H9 (cell line): ENCODE data around the gene GTF3C5. TPM values are rescaled to one million over a fixed set of nuclear protein-coding genes. Genes with fewer than 3 reads are reported as not detected.

Source experiments
- DNase-seq: peaks from one replicate; pipeline ENCODE4 v3.0.0-alpha.2; 2017
- H2AFZ ChIP-seq: one replicate; pipeline ENCODE4 v1.6.1; 2013; ENCODE audit warnings: mild to moderate bottlenecking, low read length, control low read depth, moderate library complexity
- H2AK5ac ChIP-seq: 2 replicates; pipeline ENCODE4 v1.6.1; 2013; ENCODE audit warnings: low read length, control low read depth, mixed read lengths; ENCODE audit not compliant: insufficient read length
- H2BK120ac ChIP-seq: one replicate; pipeline ENCODE4 v1.6.1; 2013; ENCODE audit warnings: low read depth, mild to moderate bottlenecking, low read length, control low read depth, inconsistent platforms; ENCODE audit not compliant: poor library complexity, severe bottlenecking
- H2BK12ac ChIP-seq: 2 replicates; pipeline ENCODE4 v1.6.1; 2013; ENCODE audit warnings: low read length, control low read depth, mixed read lengths, low read depth; ENCODE audit not compliant: insufficient read length
- H2BK15ac ChIP-seq: 2 replicates; pipeline ENCODE4 v1.6.1; 2013; ENCODE audit warnings: low read depth, low read length, control low read depth
- H2BK20ac ChIP-seq: one replicate; pipeline ENCODE4 v1.6.1; 2013; ENCODE audit warnings: low read depth, mild to moderate bottlenecking, low read length, control low read depth, inconsistent platforms; ENCODE audit not compliant: poor library complexity, severe bottlenecking
- H2BK5ac ChIP-seq: 2 replicates; pipeline ENCODE4 v1.6.1; 2013; ENCODE audit warnings: low read length, control low read depth, mixed read lengths; ENCODE audit not compliant: insufficient read length
- H3K14ac ChIP-seq: 2 replicates; pipeline ENCODE4 v1.6.1; 2013; ENCODE audit warnings: low read length, control low read depth; ENCODE audit not compliant: insufficient read depth
- H3K18ac ChIP-seq: 2 replicates; pipeline ENCODE4 v1.6.1; 2013; ENCODE audit warnings: low read depth, mild to moderate bottlenecking, mixed read lengths, low read length, control low read depth; ENCODE audit not compliant: insufficient read length
- H3K23ac ChIP-seq: 2 replicates; pipeline ENCODE4 v1.6.1; 2013; ENCODE audit warnings: low read length, control low read depth, mixed read lengths, low read depth; ENCODE audit not compliant: insufficient read length
- H3K23me2 ChIP-seq: 2 replicates; pipeline ENCODE4 v1.6.1; 2013; ENCODE audit warnings: low read depth, mild to moderate bottlenecking, mixed read lengths, low read length, control low read depth; ENCODE audit not compliant: insufficient read length, poor library complexity, severe bottlenecking
- H3K27ac ChIP-seq: 2 replicates; pipeline ENCODE4 v1.5.1; 2013; ENCODE audit warnings: low read length, control low read depth, mixed read lengths, low read depth; ENCODE audit not compliant: insufficient read length
- H3K27me3 ChIP-seq: 2 replicates; pipeline ENCODE4 v1.6.1; 2013; ENCODE audit warnings: low read length, control low read depth, inconsistent platforms; ENCODE audit not compliant: insufficient read depth
- H3K4ac ChIP-seq: 2 replicates; pipeline ENCODE4 v1.6.1; 2013; ENCODE audit warnings: low read depth, mild to moderate bottlenecking, control low read depth, inconsistent platforms, low read length, moderate library complexity
- H3K4me1 ChIP-seq: 2 replicates; pipeline ENCODE4 v1.6.1; 2013; ENCODE audit warnings: low read length, control low read depth, inconsistent platforms; ENCODE audit not compliant: insufficient read depth
- H3K4me2 ChIP-seq: 2 replicates; pipeline ENCODE4 v1.6.1; 2013; ENCODE audit warnings: low read length, control low read depth, mixed read lengths; ENCODE audit not compliant: insufficient read length, insufficient read depth
- H3K56ac ChIP-seq: 2 replicates; pipeline ENCODE4 v1.6.1; 2013; ENCODE audit warnings: low read depth, mild to moderate bottlenecking, mixed read lengths, low read length, control low read depth; ENCODE audit not compliant: insufficient read length
- H3K79me1 ChIP-seq: 2 replicates; pipeline ENCODE4 v1.6.1; 2013; ENCODE audit warnings: low read depth, mild to moderate bottlenecking, moderate library complexity, low read length, control low read depth, inconsistent platforms; ENCODE audit not compliant: insufficient read depth, poor library complexity, severe bottlenecking
- H3K79me2 ChIP-seq: 2 replicates; pipeline ENCODE4 v1.6.1; 2013; ENCODE audit warnings: low read length, control low read depth, inconsistent platforms; ENCODE audit not compliant: insufficient read depth
- H3K9ac ChIP-seq: 2 replicates; pipeline ENCODE4 v1.6.1; 2013; ENCODE audit warnings: low read length, control low read depth, mixed read lengths; ENCODE audit not compliant: insufficient read length; ENCODE audit errors: extremely low read depth
- H3K9me3 ChIP-seq: one replicate; pipeline ENCODE4 v1.6.1; 2013; ENCODE audit warnings: low read depth, low read length, inconsistent platforms; ENCODE audit not compliant: control insufficient read depth
- H3T11ph ChIP-seq: one replicate; pipeline ENCODE4 v1.6.1; 2013; ENCODE audit warnings: mild to moderate bottlenecking, low read length, control low read depth, inconsistent platforms
- H4K20me1 ChIP-seq: one replicate; pipeline ENCODE4 v1.6.1; 2013; ENCODE audit not compliant: control insufficient read depth, insufficient read length, insufficient read depth
- H4K5ac ChIP-seq: 2 replicates; pipeline ENCODE4 v1.6.1; 2013; ENCODE audit warnings: low read depth, mild to moderate bottlenecking, mixed read lengths, low read length, control low read depth; ENCODE audit not compliant: insufficient read length
- H4K8ac ChIP-seq: replicated peaks from 2 replicates; pipeline ENCODE4 v1.6.1; 2013; ENCODE audit warnings: low read length, control low read depth, mixed read lengths, low read depth; ENCODE audit not compliant: insufficient read length
- H4K91ac ChIP-seq: 2 replicates; pipeline ENCODE4 v1.6.1; 2013; ENCODE audit warnings: low read depth, mild to moderate bottlenecking, moderate library complexity, mixed read lengths, low read length, control low read depth; ENCODE audit not compliant: insufficient read length
- H3K27ac Mint-ChIP-seq, 3 experiments: 2 replicates in 2 of 3; 3 replicates in 1 of 3; pipeline ENCODE4 v1.8.0; 2020 to 2021; ENCODE audit warnings: mixed read lengths in 3 of 3, mild to moderate bottlenecking in 1 of 3, moderate library complexity in 1 of 3
- H3K27me3 Mint-ChIP-seq: 2 replicates; pipeline ENCODE4 v1.8.0; 2021; ENCODE audit warnings: low read depth, mild to moderate bottlenecking, moderate library complexity, mixed read lengths
- H3K36me3 Mint-ChIP-seq, 3 experiments: 2 replicates in 2 of 3; 3 replicates in 1 of 3; pipeline ENCODE4 v1.8.0; 2020 to 2021; ENCODE audit warnings: low read depth in 3 of 3, mixed read lengths in 3 of 3; ENCODE audit not compliant: insufficient read depth in 1 of 3
- H3K4me1 Mint-ChIP-seq, 2 experiments: 2 replicates each; pipeline ENCODE4 v1.8.0; 2020; ENCODE audit warnings: mixed read lengths in 2 of 2
- H3K4me3 Mint-ChIP-seq, 2 experiments: 2 replicates in 1 of 2; 3 replicates in 1 of 2; pipeline ENCODE4 v1.8.0; 2020 to 2021; ENCODE audit warnings: mild to moderate bottlenecking in 2 of 2, mixed read lengths in 2 of 2, moderate library complexity in 1 of 2
- H3K9me3 Mint-ChIP-seq, 2 experiments: 2 replicates in 1 of 2; 3 replicates in 1 of 2; pipeline ENCODE4 v1.8.0; 2020; ENCODE audit warnings: mild to moderate bottlenecking in 2 of 2, mixed read lengths in 2 of 2, moderate library complexity in 1 of 2
- CTCF ChIP-seq: fragments of 200-600 bp; sonication (generic); conservative IDR thresholded peaks from 3 replicates; pipeline ENCODE4 v1.8.0; 2021; ENCODE audit warnings: antibody characterized with exemption, mild to moderate bottlenecking
- WGBS: extraction: QIAGEN DNeasy Blood & Tissue Kit; methylation state at CpG from one replicate; pipeline ENCODE4 v1.1.7; 2013; ENCODE audit warnings: missing lambda C conversion rate, low lambda C conversion rate, mixed read lengths; ENCODE audit not compliant: insufficient read length; ENCODE audit errors: extremely low coverage; 5-methylcytosine and 5-hydroxymethylcytosine counted together
- total RNA-seq: library from RNA; stranded (reverse); gene quantifications from 2 replicates; pipeline ENCODE4 v1.2.1, GENCODE V29; 2021

The GTF3C5 gene
- total RNA-seq, 1 experiment from 2014 or later, result 88.9 TPM

DNA sequence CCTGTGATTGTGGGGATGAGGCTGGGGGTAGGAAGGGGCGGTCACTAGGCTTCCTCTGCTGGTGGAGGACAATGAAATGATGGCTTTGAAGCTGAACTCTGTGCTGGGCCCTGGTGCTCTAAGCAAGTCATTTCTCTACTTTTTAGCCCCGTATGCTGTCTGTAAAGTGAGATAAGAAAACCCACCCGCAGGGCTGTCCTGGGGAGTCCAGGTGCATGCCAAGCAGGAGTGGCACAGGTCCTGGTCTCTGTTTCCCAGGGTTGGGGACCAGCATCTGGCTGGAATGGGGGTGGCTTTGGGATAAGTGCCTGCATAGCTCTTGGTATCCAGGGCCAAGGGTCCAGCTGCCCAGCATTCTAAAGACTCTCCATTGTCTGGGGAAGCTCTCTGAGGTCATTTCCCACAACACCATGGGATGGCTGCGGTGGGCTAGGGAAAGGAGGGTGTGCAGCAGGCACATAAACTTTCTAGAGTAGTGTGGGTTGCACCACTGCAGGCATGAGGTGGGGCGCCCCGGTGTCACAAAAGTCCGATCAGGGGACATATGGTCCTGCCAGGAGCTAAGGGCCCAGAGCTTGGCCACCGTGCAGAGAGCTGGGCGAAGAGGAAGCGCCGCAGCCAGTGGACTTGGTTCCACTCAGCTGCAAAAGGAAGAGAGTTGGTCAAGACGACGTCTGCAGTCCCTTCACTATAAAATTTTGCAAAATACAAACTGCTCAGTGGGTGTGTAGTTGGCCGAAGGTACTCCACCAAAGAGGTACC is 25.6 kb upstream of the GTF3C5 start:
- H2BK5ac ChIP-seq, result no peak overlapping the region
- no peaks in the 10 kb centered on the region for H4K20me1 ChIP-seq
- no peak overlapping the region for H3K14ac ChIP-seq
- H3K4ac ChIP-seq, result no peak overlapping the region
- no CpG with 5 or more reads among the region's 14 CpGs for WGBS
- no peak overlapping the region for H2AK5ac ChIP-seq
- TF ChIP-seq CTCF, result no peak
- H3T11ph ChIP-seq, result no peak overlapping the region
- no peak for DNase-seq
- H2AFZ ChIP-seq, result no peak overlapping the region
- H3K23ac ChIP-seq, result no peak overlapping the region
- Mint-ChIP-seq H3K4me3 (no peak overlapping the region; a peak in 1 of 5 replicates), H3K9me3 (peaks cover 4% of the 10 kb centered on the region in 2 experiments; a peak in 4 of 5 replicates), H3K36me3 (no peaks in the 10 kb centered on the region; a peak in 1 of 7 replicates), H3K27me3 (peaks cover 100% of the 10 kb centered on the region), H3K4me1 (peaks cover 36 to 43% of the 10 kb centered on the region in 2 experiments), H3K27ac (no peak overlapping the region)
- H3K18ac ChIP-seq, result no peak overlapping the region
- no peak overlapping the region for H3K56ac ChIP-seq
- H2BK120ac ChIP-seq, result no peak overlapping the region
- peaks cover 3% of the 10 kb centered on the region; the same call in 1 of the 2 replicates for H3K4me1 ChIP-seq
- no peak overlapping the region for H2BK12ac ChIP-seq
- H3K9me3 ChIP-seq, result no peaks in the 10 kb centered on the region
- no peak overlapping the region for H3K9ac ChIP-seq
- H3K4me2 ChIP-seq, result no peak overlapping the region
- H2BK20ac ChIP-seq, result no peak overlapping the region
- peaks cover 13% of the 10 kb centered on the region; the same call in 1 of the 2 replicates for H3K27me3 ChIP-seq
- no peak overlapping the region for H3K27ac ChIP-seq
- H3K79me1 ChIP-seq, result no peaks in the 10 kb centered on the region
- no peak overlapping the region for H4K91ac ChIP-seq
- H3K79me2 ChIP-seq, result no peaks in the 10 kb centered on the region
- no peak overlapping the region for H4K8ac ChIP-seq
- no peak overlapping the region for H2BK15ac ChIP-seq
- no peak overlapping the region for H4K5ac ChIP-seq
- no peaks in the 10 kb centered on the region for H3K23me2 ChIP-seq
